ENCODE data around the gene POLN.

The POLN gene

DNA sequence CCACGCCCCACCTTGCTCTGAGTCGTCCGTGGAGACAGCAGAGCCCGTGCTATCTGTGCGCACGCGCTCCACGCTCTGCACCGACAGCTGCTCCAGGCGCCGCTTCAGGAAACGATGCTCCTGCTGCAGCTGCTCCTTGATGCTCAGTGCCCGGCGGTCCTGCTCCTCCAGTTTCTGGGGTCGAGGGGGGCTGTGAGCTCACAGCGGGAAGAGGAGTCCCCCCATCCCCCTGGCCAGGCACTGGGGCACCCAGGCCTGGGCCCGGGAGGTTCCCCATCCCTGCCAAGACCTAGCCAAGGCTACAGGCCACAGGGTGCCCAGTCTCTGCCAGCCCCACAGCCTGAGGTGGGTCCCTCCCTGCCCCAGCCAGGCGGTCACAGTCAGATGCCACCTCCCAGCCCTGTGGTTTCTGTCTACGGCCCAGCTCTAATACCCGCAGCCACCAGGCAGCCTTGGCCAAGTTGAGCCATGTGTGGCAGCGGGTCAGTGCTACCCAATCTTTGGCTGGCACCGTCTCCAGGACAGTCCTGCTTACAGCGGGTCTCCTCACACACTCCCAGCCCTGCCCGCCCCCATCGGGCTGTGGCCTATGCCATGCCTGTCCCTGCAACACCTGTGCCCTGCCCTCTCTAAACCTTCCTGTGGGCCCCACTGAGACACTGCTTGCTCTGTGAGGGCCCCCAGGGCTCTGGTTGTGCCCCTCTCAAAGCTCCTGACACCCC, 9.3 kb upstream of the POLN start:
- TF ChIP-seq, protein P1, sequence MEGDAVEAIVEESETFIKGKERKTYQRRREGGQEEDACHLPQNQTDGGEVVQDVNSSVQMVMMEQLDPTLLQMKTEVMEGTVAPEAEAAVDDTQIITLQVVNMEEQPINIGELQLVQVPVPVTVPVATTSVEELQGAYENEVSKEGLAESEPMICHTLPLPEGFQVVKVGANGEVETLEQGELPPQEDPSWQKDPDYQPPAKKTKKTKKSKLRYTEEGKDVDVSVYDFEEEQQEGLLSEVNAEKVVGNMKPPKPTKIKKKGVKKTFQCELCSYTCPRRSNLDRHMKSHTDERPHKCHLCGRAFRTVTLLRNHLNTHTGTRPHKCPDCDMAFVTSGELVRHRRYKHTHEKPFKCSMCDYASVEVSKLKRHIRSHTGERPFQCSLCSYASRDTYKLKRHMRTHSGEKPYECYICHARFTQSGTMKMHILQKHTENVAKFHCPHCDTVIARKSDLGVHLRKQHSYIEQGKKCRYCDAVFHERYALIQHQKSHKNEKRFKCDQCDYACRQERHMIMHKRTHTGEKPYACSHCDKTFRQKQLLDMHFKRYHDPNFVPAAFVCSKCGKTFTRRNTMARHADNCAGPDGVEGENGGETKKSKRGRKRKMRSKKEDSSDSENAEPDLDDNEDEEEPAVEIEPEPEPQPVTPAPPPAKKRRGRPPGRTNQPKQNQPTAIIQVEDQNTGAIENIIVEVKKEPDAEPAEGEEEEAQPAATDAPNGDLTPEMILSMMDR (IDR thresholded peaks at IDR 0.05; ENCODE audit: low read depth, low read length, missing control alignments): no peak
- Histone ChIP-seq H3K36me3 (replicated peaks) (peaks cover 37% of the 10 kb centered on the region), H3K4me3 (ENCODE audit: low read depth, low read length) (no peak overlapping the region), H3K27me3 (replicated peaks) (no peaks in the 10 kb centered on the region), H3K27ac (no peak overlapping the region)
- no peak for DNase-seq
- in situ Hi-C loops (cut with HindIII; ENCODE audit: low pct_ligation_motif_present, low sequenced_read_pairs): no loop called here

DNA sequence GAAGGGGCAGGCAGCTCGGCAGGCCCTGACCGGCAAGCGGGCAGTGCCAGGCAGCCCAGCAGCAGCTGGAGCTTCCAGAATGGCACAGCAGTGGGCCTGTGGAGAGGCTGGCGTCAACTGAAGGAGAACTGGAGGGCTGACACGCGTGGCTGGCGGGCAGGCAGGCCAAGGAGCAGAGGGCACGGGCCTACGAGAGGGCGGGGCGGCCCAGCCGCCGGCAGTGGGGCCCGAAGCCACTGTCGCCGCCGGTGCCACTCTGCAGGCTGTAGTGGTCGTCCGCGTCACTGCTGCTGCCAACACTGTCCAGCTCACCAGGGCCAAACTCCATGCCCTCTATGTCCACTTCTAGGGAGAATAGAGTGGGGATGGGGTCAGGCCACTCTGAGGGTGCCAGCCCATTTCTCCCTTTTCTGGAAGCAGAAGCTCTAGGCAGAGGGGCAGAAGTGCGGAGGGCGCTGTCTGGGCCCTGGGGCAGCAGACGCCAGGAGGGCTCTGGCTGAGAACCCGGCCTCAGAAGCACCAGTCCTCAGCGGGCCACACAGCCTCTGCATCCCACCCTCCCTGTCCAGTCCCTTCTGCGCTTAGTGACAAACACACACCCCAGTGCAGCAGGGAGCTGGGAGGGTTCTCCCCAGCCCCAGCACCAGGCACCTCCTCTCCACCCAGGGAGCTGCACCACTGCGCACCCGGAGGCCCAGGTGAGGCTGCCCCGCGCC, 8.6 kb upstream of the POLN start:
- no peak for DNase-seq
- H3K36me3 ChIP-seq (replicated peaks): peaks cover 37% of the 10 kb centered on the region
- H3K27me3 ChIP-seq (replicated peaks): no peaks in the 10 kb centered on the region
- TF ChIP-seq, protein P1 (IDR thresholded peaks at IDR 0.05; ENCODE audit: low read depth, low read length, missing control alignments): no peak
- no peak overlapping the region for H3K4me3 ChIP-seq (ENCODE audit: low read depth, low read length)
- in situ Hi-C loops (cut with HindIII; ENCODE audit: low pct_ligation_motif_present, low sequenced_read_pairs): no loop called here
- H3K27ac ChIP-seq: no peak overlapping the region

DNA sequence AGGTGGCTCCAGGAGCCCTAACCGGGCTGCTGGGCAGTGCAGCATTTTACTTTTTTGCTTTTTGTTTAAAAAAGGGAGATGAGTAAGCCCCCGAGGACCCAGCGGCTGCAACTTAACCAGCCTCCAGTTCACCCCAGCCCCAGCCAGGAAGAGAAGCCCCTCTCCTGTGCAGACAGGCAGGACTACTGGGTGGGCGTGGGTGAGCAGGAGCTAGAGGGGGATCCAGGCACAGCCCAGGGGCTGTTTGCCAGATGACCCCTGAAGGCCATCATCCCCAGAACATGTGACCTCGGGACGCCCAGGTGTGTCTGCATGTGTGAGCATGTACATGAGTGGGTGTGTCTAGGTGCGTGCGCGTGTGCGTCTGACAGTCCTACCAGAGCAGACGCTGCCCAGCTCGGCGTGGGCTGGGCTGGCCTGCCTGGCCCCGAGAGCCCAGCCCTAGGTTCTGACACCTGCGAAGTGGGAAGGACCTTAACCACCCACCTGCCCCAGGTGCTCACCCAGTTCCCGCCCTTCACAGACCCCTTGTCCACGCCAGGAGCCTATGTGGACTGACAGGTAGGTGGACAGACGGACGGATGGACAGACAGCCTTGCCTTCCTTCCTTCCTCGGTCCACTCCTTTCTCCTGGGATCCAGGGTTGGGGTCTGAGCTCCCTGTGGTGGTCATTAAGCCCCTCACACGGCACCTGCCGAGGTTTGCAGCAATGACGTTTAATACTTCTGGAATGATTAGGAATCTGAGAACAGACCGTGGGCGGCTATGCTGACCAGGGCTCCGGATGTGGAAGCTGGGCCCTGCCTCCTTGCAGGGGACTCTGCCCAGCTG, 7.8 kb upstream of the POLN start:
- H3K36me3 ChIP-seq (replicated peaks): peaks cover 34% of the 10 kb centered on the region
- DNase-seq: no peak
- in situ Hi-C loops (cut with HindIII; ENCODE audit: low pct_ligation_motif_present, low sequenced_read_pairs): no loop called here

DNA sequence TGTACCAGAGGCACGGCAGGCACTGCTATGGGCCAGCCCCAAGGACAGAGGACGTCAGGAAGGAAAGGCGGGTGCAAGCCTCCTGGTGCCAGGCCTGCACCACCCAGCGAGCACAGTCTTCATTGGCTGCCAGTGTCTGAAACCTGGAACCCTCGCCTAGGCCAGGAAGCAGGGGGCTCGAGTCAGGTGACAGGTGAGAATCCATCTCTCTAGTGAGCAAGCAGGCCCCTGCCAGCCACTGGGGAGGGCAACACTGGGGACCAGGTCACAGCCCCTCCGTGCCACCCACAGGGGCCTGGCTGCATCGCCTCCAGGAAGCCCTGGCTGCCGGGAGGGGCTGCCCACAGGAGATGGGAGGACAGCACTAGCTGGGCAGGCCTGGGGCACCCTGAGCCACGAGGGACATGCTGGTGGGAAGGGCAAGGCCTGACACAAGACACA, 6.9 kb upstream of the POLN start:
- Histone ChIP-seq H3K4me3 (ENCODE audit: low read depth, low read length) (no peak overlapping the region), H3K36me3 (replicated peaks) (peaks cover 31% of the 10 kb centered on the region), H3K27me3 (replicated peaks) (no peaks in the 10 kb centered on the region), H3K27ac (no peak overlapping the region)
- no peak for DNase-seq
- in situ Hi-C loops (cut with HindIII; ENCODE audit: low pct_ligation_motif_present, low sequenced_read_pairs): no loop called here
- TF ChIP-seq, protein P1 (IDR thresholded peaks at IDR 0.05; ENCODE audit: low read depth, low read length, missing control alignments): no peak

More for the DNA sequence above, 7.8 kb upstream of the POLN start:
- Histone ChIP-seq H3K27ac (no peak overlapping the region), H3K4me3 (ENCODE audit: low read depth, low read length) (no peak overlapping the region), H3K27me3 (replicated peaks) (no peaks in the 10 kb centered on the region)
- TF ChIP-seq, protein P1 (IDR thresholded peaks at IDR 0.05; ENCODE audit: low read depth, low read length, missing control alignments): no peak

DNA sequence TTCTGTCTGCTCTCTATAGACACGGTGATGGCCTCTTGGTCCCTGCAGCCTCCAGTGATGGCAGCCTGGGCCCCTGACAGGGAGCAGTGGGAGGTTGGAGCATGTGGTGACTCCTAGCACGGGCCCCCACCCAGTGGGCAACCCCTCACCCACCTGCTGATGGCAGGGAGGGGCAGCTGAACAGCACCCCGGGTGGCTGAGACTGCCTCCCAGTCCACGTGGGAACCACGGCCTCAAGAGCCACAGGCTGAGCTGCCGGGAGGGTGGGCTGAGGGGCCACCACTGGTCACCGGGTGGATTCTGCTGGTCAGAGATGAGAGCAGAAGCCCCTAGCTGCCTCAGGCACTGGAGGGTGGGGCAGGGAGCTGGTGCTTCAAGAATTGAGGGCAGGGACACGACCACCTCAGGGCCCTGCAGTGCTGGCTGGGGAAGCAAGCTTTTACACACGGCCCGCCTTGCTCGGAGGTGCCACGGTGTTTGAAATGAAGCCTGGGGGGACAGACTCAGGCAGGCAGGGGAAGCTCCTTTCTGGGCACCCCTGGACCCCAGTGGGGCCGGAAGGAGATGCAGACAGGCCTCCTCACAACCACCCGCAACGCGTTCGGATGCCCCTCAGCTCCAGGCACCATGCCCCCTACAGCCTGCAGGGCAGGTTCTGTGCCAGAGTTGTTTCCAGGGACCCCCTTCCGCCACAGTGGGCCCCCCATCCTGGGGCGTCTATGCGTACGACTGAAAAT, 6.3 kb upstream of the POLN start:
- Histone ChIP-seq H3K27ac (no peak overlapping the region), H3K4me3 (ENCODE audit: low read depth, low read length) (no peak overlapping the region), H3K27me3 (replicated peaks) (no peaks in the 10 kb centered on the region), H3K36me3 (replicated peaks) (peaks cover 25% of the 10 kb centered on the region)
- in situ Hi-C loops (cut with HindIII; ENCODE audit: low pct_ligation_motif_present, low sequenced_read_pairs): no loop called here
- TF ChIP-seq, protein P1 (IDR thresholded peaks at IDR 0.05; ENCODE audit: low read depth, low read length, missing control alignments): no peak
- DNase-seq: no peak

Data from brain microvascular endothelial cell (primary cell).